ENCODE measurements around the gene ACSL5.

- no peak for TF ChIP-seq CREB1 (CRISPR knock-in tag; IDR thresholded peaks at IDR 0.05; ENCODE audit: low read depth)
- no peak for TF ChIP-seq EZH2 (IDR thresholded peaks at IDR 0.05; ENCODE audit: low read depth, unreplicated experiment)
- TF ChIP-seq POLR2AphosphoS5 (IDR thresholded peaks at IDR 0.05; ENCODE audit: low read depth), result no peak
- TF ChIP-seq, protein P1, sequence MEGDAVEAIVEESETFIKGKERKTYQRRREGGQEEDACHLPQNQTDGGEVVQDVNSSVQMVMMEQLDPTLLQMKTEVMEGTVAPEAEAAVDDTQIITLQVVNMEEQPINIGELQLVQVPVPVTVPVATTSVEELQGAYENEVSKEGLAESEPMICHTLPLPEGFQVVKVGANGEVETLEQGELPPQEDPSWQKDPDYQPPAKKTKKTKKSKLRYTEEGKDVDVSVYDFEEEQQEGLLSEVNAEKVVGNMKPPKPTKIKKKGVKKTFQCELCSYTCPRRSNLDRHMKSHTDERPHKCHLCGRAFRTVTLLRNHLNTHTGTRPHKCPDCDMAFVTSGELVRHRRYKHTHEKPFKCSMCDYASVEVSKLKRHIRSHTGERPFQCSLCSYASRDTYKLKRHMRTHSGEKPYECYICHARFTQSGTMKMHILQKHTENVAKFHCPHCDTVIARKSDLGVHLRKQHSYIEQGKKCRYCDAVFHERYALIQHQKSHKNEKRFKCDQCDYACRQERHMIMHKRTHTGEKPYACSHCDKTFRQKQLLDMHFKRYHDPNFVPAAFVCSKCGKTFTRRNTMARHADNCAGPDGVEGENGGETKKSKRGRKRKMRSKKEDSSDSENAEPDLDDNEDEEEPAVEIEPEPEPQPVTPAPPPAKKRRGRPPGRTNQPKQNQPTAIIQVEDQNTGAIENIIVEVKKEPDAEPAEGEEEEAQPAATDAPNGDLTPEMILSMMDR (conservative IDR thresholded peaks at IDR 0.05; ENCODE audit: low read depth in 2 of 2), result no peak
Observed at GRCh38 chr10:112424651-112425050, 50.7 kb downstream of the ACSL5 start.

All from GM23338 (cell line).